Measurements from ENCODE around the gene PHOSPHO1.

DNA sequence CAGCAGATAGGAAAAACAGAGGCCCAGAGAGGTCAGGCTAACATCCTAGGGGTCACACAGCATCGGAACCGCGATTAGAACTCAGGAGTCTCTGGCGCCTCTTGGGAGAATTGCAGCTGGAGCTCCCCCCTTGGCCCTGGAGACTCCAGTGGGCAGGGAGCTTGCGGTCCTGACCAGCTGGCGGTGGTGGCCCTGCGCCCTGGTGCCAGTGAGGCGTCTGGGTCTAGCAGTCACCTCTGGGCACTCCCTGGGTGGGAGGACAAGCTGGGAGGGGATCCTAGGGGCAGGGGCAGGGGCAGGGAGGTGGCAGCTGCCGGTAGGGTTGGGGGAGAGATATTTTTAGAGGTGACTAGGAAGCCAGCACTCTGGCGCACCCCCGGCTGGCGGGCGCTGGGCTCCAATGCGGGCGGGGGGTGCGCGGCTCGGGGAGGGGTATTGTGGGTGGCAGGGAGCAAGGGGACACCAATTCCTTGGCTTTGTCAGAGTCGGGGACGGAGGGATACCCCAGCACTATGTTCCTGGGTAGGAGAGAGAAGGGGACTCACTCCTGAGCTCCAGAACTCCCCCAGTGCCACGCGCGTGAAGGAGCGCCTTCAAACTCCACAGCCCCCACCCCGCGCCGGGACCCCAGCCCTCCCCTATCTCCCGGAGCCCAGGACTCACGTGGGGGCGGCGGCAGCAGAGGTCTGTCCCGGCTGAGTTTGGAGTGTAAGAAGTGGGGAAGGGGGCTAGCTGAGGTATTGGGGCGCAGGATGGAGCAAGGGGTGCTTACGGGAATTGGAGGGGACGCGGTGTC is 584 bp downstream of the PHOSPHO1 start:
- TF ChIP-seq, protein P1, sequence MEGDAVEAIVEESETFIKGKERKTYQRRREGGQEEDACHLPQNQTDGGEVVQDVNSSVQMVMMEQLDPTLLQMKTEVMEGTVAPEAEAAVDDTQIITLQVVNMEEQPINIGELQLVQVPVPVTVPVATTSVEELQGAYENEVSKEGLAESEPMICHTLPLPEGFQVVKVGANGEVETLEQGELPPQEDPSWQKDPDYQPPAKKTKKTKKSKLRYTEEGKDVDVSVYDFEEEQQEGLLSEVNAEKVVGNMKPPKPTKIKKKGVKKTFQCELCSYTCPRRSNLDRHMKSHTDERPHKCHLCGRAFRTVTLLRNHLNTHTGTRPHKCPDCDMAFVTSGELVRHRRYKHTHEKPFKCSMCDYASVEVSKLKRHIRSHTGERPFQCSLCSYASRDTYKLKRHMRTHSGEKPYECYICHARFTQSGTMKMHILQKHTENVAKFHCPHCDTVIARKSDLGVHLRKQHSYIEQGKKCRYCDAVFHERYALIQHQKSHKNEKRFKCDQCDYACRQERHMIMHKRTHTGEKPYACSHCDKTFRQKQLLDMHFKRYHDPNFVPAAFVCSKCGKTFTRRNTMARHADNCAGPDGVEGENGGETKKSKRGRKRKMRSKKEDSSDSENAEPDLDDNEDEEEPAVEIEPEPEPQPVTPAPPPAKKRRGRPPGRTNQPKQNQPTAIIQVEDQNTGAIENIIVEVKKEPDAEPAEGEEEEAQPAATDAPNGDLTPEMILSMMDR (conservative IDR thresholded peaks at IDR 0.05), result no peak
- no peak for TF ChIP-seq ZFX (IDR thresholded peaks at IDR 0.05)

Measured in C4-2B (cell line).